Loucy (cell line): ENCODE measurements around the gene TNNT2.

Experiments used
- H2AFZ ChIP-seq: fragments of 200-600 bp; sonication (generic); 2 replicates; pipeline ENCODE4 v1.6.0; 2016; ENCODE audit warnings: antibody characterized with exemption, mild to moderate bottlenecking, low read length, moderate library complexity
- H3F3A ChIP-seq: fragments of 200-600 bp; 2 replicates; pipeline ENCODE4 v1.6.0; 2016; ENCODE audit warnings: antibody characterized with exemption, low read depth, mild to moderate bottlenecking
- H3K27me3 ChIP-seq: fragments of 200-600 bp; sonication (generic); 2 replicates; pipeline ENCODE4 v1.6.1; 2014; ENCODE audit warnings: low read length, mild to moderate bottlenecking; ENCODE audit not compliant: insufficient read depth, poor library complexity, severe bottlenecking
- H3K36me3 ChIP-seq: fragments of 200-600 bp; sonication (generic); 2 replicates; pipeline ENCODE4 v1.6.1; 2016; ENCODE audit warnings: low read length; ENCODE audit not compliant: insufficient read depth
- H3K4me1 ChIP-seq: fragments of 200-600 bp; sonication (generic); 2 replicates; pipeline ENCODE4 v1.5.1; 2014; ENCODE audit warnings: low read length, mild to moderate bottlenecking; ENCODE audit not compliant: insufficient read depth, poor library complexity, severe bottlenecking
- H3K4me2 ChIP-seq: fragments of 200-600 bp; sonication (generic); 2 replicates; pipeline ENCODE4 v1.6.0; 2014; ENCODE audit warnings: antibody characterized with exemption, low read length, low read depth, mild to moderate bottlenecking; ENCODE audit not compliant: poor library complexity, severe bottlenecking
- H3K4me3 ChIP-seq: fragments of 200-600 bp; sonication (generic); 2 replicates; pipeline ENCODE4 v1.5.1; 2014; ENCODE audit warnings: low read length, mild to moderate bottlenecking, mixed read lengths; ENCODE audit not compliant: poor library complexity, severe bottlenecking
- H3K79me2 ChIP-seq: fragments of 200-600 bp; sonication (generic); 2 replicates; pipeline ENCODE4 v1.6.1; 2014; ENCODE audit warnings: low read length; ENCODE audit not compliant: insufficient read depth
- H3K9ac ChIP-seq: fragments of 200-600 bp; sonication (generic); 2 replicates; pipeline ENCODE4 v1.6.0; 2014; ENCODE audit warnings: mild to moderate bottlenecking, low read depth, low read length, moderate library complexity; ENCODE audit not compliant: poor library complexity, severe bottlenecking
- H3K9me2 ChIP-seq: fragments of 200-600 bp; sonication (generic); replicated peaks from 2 replicates; pipeline ENCODE4 v1.6.1; 2016; ENCODE audit warnings: low read depth, low read length, mixed read lengths
- H3K9me3 ChIP-seq: fragments of 200-600 bp; sonication (generic); 2 replicates; pipeline ENCODE4 v1.6.1; 2014; ENCODE audit warnings: mild to moderate bottlenecking, antibody characterized with exemption, low read length, low read depth; ENCODE audit not compliant: insufficient read depth
- H4K20me1 ChIP-seq: fragments of 200-600 bp; sonication (generic); 2 replicates; pipeline ENCODE4 v1.6.0; 2014; ENCODE audit warnings: antibody characterized with exemption, low read length, mild to moderate bottlenecking; ENCODE audit not compliant: insufficient read depth, poor library complexity, severe bottlenecking
- CTCF ChIP-seq: fragments of 200-600 bp; sonication (generic); conservative IDR thresholded peaks from 2 replicates; pipeline ENCODE4 v1.5.1; 2014; ENCODE audit warnings: mild to moderate bottlenecking, antibody characterized with exemption, low read length
- EZH2phosphoT487 ChIP-seq: fragments of 200-600 bp; IDR thresholded peaks from 2 replicates; pipeline ENCODE4 v1.6.1; 2018; ENCODE audit warnings: antibody characterized with exemption, mild to moderate bottlenecking, moderate library complexity, borderline replicate concordance

The TNNT2 gene

GRCh38 chr1:201335901-201336300 lies 41.6 kb downstream of the TNNT2 start:
- no peaks in the 10 kb centered on the region for H3K27me3 ChIP-seq
- H4K20me1 ChIP-seq = no peaks in the 10 kb centered on the region
- no peaks in the 10 kb centered on the region for H3K4me1 ChIP-seq
- H3K9ac ChIP-seq = no peak overlapping the region
- H3K79me2 ChIP-seq = no peaks in the 10 kb centered on the region
- H2AFZ ChIP-seq = no peak overlapping the region
- H3K4me2 ChIP-seq = no peak overlapping the region
- no peaks in the 10 kb centered on the region for H3K9me3 ChIP-seq
- no peaks in the 10 kb centered on the region for H3K9me2 ChIP-seq
- H3K4me3 ChIP-seq = no peak overlapping the region
- TF ChIP-seq EZH2phosphoT487 = no peak
- TF ChIP-seq CTCF = no peak
- no peaks in the 10 kb centered on the region for H3K36me3 ChIP-seq
- H3F3A ChIP-seq = no peaks in the 10 kb centered on the region

GRCh38 chr1:201335174-201335870 lies 42.2 kb downstream of the TNNT2 start:
- TF ChIP-seq EZH2phosphoT487 (no peak), CTCF (no peak)
- H3K4me3 ChIP-seq = no peak overlapping the region
- H3K9me2 ChIP-seq = no peaks in the 10 kb centered on the region
- H3F3A ChIP-seq = no peaks in the 10 kb centered on the region
- no peak overlapping the region for H3K4me2 ChIP-seq
- no peaks in the 10 kb centered on the region for H3K79me2 ChIP-seq
- H4K20me1 ChIP-seq = no peaks in the 10 kb centered on the region
- no peaks in the 10 kb centered on the region for H3K9me3 ChIP-seq
- H3K9ac ChIP-seq = no peak overlapping the region
- H2AFZ ChIP-seq = no peak overlapping the region
- no peaks in the 10 kb centered on the region for H3K36me3 ChIP-seq
- H3K4me1 ChIP-seq = no peaks in the 10 kb centered on the region
- H3K27me3 ChIP-seq = no peaks in the 10 kb centered on the region

DNA sequence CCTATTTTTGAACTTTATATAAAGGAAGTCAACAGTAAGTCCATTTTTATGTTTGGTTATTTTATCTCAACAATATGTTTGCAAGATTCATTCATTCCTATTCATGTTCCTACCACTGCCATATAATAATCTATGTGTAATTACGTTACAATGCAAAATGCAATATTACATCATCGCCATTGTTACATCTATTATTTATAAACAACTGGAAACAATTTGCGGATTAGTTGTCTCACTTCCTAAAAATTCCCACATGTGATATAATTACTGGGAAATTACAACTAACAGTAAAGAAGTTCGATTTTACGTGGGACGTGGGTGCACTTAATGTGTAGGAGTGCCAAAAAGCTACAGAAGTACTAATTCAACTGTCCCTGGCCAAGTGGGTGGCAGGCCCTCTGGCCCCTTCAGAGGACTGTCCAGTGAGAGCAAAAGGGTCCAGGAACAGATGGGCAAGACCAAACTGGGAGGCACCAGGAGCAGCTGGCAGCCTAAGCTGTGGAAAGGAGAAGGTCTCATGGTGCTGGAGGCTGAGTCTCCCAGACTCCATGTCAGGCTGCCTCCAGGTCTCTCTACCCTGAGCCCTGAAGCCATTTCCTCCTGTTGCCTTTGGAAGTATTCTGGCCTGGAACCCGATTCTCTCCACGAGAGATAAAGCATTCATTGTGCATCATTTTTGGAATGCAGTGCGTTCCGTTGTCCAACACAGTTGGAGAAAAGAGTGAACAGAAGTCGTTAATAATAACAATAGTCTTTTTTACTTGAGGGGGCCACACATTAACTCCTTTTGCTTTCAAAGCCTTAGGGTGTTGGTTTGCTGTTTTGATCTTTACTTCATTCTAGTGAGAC lies 42.9 kb downstream of the TNNT2 start:
- TF ChIP-seq CTCF (no peak), EZH2phosphoT487 (no peak)
- no peaks in the 10 kb centered on the region for H3K4me1 ChIP-seq
- no peaks in the 10 kb centered on the region for H3K79me2 ChIP-seq
- no peak overlapping the region for H3K4me3 ChIP-seq
- no peaks in the 10 kb centered on the region for H4K20me1 ChIP-seq
- no peaks in the 10 kb centered on the region for H3K36me3 ChIP-seq
- no peak overlapping the region for H2AFZ ChIP-seq
- H3K27me3 ChIP-seq = no peaks in the 10 kb centered on the region
- no peaks in the 10 kb centered on the region for H3F3A ChIP-seq
- no peaks in the 10 kb centered on the region for H3K9me3 ChIP-seq
- no peak overlapping the region for H3K9ac ChIP-seq
- H3K9me2 ChIP-seq = no peaks in the 10 kb centered on the region
- no peak overlapping the region for H3K4me2 ChIP-seq
